Stimulated activated naive B cell treated with anti-CD40 and anti-IgM and Interleukin-4, amounts not matched to agents 10 μg/mL and 1 μg/mL and 100 μg/mL, for 72 hours (primary cell): ENCODE results near the gene OMP.
A peak's percentile ranks its signal among the peaks of the same experiment; 100 is the strongest.

ENCODE experiments used
- ATAC-seq, 2 donors: fragments of 150-1000 bp; cut with Tn5 transposase; replicated peaks; 2 replicates each; pipeline ENCODE4 v1.10.0; 2021; ENCODE audit warnings: moderate library complexity in 1 of 2
- DNase-seq: peaks from one replicate; pipeline ENCODE4 v3.0.0; 2021
- H3K27ac Mint-ChIP-seq: one replicate; pipeline ENCODE4 v1.8.0; 2022; ENCODE audit warnings: mild to moderate bottlenecking, mixed read lengths
- H3K27me3 Mint-ChIP-seq, 2 donors: one replicate each; pipeline ENCODE4 v1.8.0; 2022; ENCODE audit warnings: mixed read lengths in 2 of 2
- H3K36me3 Mint-ChIP-seq, 2 donors: one replicate each; pipeline ENCODE4 v1.8.0; 2022; ENCODE audit warnings: mixed read lengths in 2 of 2, mild to moderate bottlenecking in 1 of 2
- H3K4me1 Mint-ChIP-seq, 2 donors: one replicate each; pipeline ENCODE4 v1.8.0; 2022; ENCODE audit warnings: mixed read lengths in 2 of 2, mild to moderate bottlenecking in 1 of 2
- H3K4me3 Mint-ChIP-seq, 2 donors: one replicate each; pipeline ENCODE4 v1.8.0; 2022; ENCODE audit warnings: mild to moderate bottlenecking in 2 of 2, mixed read lengths in 2 of 2, moderate library complexity in 1 of 2
- H3K9me3 Mint-ChIP-seq, 2 donors: one replicate each; pipeline ENCODE4 v1.8.0; 2022; ENCODE audit warnings: mixed read lengths in 2 of 2, mild to moderate bottlenecking in 1 of 2

Gene OMP

DNA sequence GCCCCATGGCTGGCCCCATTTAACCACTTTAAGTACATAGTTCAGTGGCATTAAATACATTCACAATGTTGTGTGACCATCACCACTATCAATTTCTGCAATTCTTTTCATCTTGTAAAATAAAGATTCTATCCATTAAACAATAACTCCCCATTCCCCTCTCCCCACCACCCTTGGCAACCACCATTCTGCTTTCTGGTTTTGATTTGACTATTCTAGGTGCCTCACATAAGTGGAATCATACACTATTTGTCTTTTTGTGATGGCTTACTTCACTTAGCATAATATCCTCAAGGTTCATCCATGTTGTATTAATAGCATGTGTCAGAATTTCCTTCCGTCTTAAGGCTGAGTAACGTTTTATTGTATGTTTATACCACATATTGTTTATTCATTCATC, 32.4 kb downstream of the OMP start:
- no peak for ATAC-seq
- H3K4me1 Mint-ChIP-seq: peaks cover 0 to 14% of the 10 kb centered on the region in 2 donors
- H3K27me3 Mint-ChIP-seq: peaks cover 22 to 32% of the 10 kb centered on the region in 2 donors
- H3K9me3 Mint-ChIP-seq: no peaks in the 10 kb centered on the region
- no peaks in the 10 kb centered on the region for H3K36me3 Mint-ChIP-seq
- H3K4me3 Mint-ChIP-seq: no peak overlapping the region
- DNase-seq: no peak
- no peak overlapping the region for H3K27ac Mint-ChIP-seq

DNA sequence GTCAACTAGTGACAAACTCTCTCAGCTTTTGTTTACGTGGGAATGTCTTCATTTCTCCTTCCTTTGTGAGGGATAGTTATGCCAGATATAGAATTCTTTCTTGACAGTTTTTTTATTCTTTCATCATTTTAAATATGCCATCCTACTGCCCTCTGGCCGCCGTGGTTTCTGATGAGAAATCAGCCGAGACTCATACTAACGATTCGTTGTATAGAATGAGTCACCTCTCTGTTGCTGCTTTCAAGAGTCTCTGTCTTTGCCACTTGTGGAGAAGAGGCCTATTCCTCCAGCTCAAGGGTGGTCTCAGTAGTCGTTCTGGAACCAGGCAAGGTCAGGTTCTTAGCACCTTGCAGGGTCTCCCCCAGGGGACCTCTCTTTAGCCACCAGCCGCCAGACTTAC, 33.4 kb downstream of the OMP start:
- Mint-ChIP-seq H3K27me3 (peaks cover 22 to 33% of the 10 kb centered on the region in 2 donors), H3K4me1 (peaks cover 0 to 15% of the 10 kb centered on the region in 2 donors), H3K36me3 (no peaks in the 10 kb centered on the region), H3K4me3 (no peak overlapping the region), H3K27ac (no peak overlapping the region), H3K9me3 (no peaks in the 10 kb centered on the region)
- ATAC-seq (no peak), DNase-seq (no peak)

DNA sequence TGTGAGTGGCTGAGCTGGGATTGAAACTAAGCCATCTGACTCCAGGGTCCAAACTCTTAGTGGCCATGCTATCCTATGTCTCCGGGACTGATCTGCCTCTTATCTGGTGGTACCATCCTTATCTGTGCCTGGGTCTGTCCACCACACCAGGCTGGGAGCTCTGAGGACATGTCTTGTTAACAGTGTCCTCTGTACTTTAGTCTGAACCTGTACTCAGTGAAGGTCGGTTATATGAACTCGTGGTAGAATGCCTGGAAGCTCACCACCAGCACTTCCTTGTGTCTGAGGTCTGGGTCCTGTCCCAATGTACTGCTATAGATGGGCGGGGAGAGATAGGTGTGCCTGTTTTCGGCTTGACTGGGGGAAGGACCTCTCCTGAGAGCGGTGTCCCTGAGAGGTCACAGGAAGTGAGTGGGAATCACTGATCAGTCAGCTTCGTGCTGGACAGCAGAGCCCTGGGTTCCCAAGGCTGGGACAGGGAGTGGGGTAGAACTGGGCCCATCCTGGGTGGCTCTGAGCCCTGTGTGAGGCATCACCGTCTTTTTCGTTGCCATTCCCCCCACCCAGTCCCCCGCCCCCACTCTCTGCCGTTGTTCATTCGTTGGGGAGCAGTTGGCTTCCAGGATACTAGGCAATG, 34.3 kb downstream of the OMP start:
- H3K4me3 Mint-ChIP-seq: peak overlapping the region in 1 of 2 donors; percentile 15
- H3K36me3 Mint-ChIP-seq: no peaks in the 10 kb centered on the region

DNA sequence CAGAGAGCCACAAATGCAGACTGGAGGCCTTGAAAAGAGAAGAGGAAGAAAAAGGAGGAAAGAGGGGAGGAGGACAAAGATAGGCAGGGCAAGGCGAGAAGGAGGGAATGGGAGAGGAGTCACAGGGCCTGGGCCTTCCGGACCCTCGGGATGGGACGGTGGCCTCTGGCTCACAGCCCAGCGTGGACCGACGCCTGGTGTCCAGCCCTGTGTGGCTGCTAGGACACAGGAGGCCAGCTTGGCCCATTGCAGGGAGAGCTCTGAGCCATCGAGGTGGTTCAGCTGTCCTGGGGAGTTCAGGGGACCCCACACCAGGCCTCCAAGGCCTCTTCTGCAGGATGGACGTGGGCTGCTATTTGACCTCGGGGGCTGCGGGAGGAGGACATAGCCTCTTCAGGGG, 34.8 kb downstream of the OMP start:
- Mint-ChIP-seq H3K27ac (no peak overlapping the region), H3K9me3 (no peaks in the 10 kb centered on the region), H3K4me1 (peaks cover 0 to 21% of the 10 kb centered on the region in 2 donors), H3K27me3 (peaks cover 22 to 33% of the 10 kb centered on the region in 2 donors), H3K4me3 (peak overlapping the region in 1 of 2 donors; percentile 15), H3K36me3 (no peaks in the 10 kb centered on the region)
- DNase-seq (no peak), ATAC-seq (no peak)

More for the DNA sequence above, 34.3 kb downstream of the OMP start:
- Mint-ChIP-seq H3K27ac (no peak overlapping the region), H3K9me3 (no peaks in the 10 kb centered on the region), H3K27me3 (peaks cover 22 to 33% of the 10 kb centered on the region in 2 donors), H3K4me1 (peaks cover 0 to 18% of the 10 kb centered on the region in 2 donors)
- DNase-seq (no peak), ATAC-seq (no peak)

DNA sequence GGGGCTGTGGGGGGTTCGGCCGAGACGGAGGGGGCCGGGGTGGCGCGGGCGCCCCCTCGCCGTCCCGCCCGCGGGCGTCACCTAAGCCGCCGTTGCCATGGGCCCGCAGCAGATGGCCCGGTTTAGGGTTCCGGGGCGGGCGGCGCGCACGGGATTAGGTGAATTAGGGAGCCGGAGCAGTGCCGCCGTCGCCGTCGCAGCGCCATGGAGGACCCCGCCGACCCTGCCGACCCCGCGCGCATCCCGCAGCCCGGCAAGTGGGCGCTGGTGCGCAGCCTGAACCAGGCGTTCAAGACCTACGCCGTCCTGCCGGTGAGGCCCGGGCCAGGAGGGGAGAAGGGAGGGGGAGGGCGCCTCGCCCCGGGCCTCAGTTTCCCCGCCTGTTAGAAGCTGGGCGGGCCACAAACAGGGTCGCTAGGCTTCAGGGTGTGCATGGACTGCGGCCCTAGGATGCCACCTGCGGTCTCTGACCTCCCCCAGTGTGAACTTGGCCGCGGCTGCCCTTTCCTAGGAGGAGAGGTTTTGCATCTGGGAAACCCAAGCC, 35.5 kb downstream of the OMP start:
- H3K4me3 Mint-ChIP-seq: no peak overlapping the region
- peaks cover 22 to 33% of the 10 kb centered on the region in 2 donors for H3K27me3 Mint-ChIP-seq
- ATAC-seq: no peak
- peaks cover 0 to 21% of the 10 kb centered on the region in 2 donors for H3K4me1 Mint-ChIP-seq
- no peaks in the 10 kb centered on the region for H3K9me3 Mint-ChIP-seq
- peak overlapping the region; percentile 33 for H3K27ac Mint-ChIP-seq
- no peak for DNase-seq
- no peaks in the 10 kb centered on the region for H3K36me3 Mint-ChIP-seq

DNA sequence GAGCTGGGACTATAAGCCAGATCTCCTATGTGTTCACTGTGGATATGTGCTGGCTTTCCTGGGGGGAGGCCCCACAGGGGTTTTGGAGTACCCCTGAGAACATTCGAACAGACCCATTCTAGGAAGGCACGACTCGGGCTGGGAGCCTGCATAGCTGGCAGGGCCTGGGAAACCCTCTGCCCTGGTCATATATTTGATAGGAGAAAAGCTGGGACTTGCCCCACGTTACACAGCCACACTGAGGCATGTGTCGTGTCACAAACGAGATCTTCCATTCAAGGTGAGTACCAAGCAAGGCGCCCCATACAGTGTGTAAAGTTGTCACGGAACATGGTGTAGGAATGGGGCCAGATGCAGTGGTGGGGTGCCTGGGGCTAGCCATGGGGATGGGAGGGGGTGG, 36.6 kb downstream of the OMP start:
- Mint-ChIP-seq H3K27me3 (peaks cover 22 to 33% of the 10 kb centered on the region in 2 donors), H3K4me1 (peaks cover 0 to 21% of the 10 kb centered on the region in 2 donors), H3K27ac (no peak overlapping the region), H3K4me3 (no peak overlapping the region), H3K36me3 (no peaks in the 10 kb centered on the region), H3K9me3 (no peaks in the 10 kb centered on the region)
- ATAC-seq (no peak), DNase-seq (no peak)

DNA sequence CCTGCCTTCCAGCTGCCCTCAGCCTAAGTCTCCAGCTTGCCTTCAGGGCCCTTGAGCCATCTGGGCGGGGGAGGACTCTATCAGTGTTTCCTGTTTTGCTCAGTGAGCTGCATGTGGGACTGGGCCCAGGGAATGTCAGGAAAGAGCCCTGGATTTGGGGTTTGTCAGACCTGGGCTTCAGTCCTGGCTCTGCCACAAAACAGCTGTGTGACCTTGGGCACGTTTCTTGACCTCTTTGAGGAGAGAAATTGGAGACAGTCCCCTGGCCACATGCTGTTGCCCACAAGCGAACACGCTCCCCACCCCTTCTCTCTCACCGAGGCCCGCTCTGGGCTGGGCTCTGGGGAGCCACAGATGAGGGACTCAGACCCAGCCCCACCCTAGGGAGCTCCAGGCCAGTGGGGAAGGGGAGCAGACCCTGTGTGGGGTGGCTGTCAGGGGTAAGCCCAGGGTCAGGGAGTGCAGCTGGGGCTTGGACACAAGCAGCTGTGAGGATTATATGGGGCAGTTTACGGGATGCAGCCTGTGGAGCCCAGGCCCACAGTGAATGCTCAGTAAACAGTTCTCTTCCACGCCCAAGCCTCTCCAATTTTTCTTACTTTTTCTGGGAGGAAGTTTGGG, 37.7 kb downstream of the OMP start:
- no peak for ATAC-seq
- peaks cover 0 to 21% of the 10 kb centered on the region in 2 donors for H3K4me1 Mint-ChIP-seq
- peaks cover 22 to 33% of the 10 kb centered on the region in 2 donors for H3K27me3 Mint-ChIP-seq

DNA sequence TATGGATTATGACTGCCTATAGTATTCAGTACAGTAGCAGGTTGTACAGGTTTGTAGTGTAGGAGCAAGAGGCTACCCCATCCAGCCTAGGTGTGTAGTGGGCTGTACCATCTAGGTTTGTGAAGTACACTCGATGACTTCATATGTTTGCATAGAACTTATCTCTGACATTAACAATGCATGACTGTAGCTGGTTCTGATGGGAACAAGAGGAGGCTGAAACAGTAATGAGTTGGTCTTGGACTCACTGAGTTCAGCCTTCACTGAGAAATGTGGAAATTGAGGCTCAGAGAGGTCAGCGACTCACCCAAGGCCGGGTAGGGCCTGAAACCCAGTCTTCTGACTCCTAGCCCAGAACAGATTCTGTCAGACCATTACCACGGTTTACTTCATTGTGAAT, 38.4 kb downstream of the OMP start:
- no peak overlapping the region for H3K4me3 Mint-ChIP-seq
- peaks cover 0 to 21% of the 10 kb centered on the region in 2 donors for H3K4me1 Mint-ChIP-seq
- H3K9me3 Mint-ChIP-seq: no peaks in the 10 kb centered on the region
- DNase-seq (no peak), ATAC-seq (no peak)
- H3K36me3 Mint-ChIP-seq: no peaks in the 10 kb centered on the region
- H3K27ac Mint-ChIP-seq: no peak overlapping the region
- peaks cover 25 to 31% of the 10 kb centered on the region in 2 donors for H3K27me3 Mint-ChIP-seq

More for the DNA sequence above, 37.7 kb downstream of the OMP start:
- Mint-ChIP-seq H3K9me3 (no peaks in the 10 kb centered on the region), H3K4me3 (no peak overlapping the region), H3K36me3 (no peaks in the 10 kb centered on the region), H3K27ac (no peak overlapping the region)
- DNase-seq: no peak

DNA sequence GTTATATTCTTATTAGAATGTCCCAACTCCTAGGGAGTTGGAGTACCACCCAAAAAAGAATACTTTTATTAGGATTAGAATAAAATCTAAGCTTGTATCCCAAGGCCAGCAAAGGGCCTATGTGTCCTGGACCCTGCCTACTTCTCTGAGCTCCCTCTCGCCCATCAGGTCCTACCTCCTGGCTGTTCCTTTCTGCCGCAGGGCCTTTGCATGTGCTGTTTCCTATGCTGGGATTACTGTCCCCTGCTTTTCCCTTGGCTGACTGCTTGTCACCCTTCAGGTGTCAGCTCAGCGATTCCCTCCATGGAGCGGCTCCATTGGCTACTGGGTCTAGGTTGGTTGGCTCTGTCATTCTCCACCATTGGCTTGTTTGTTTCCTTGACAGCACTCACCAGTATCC, 38.8 kb downstream of the OMP start:
- H3K4me3 Mint-ChIP-seq: no peak overlapping the region
- H3K4me1 Mint-ChIP-seq: peaks cover 0 to 17% of the 10 kb centered on the region in 2 donors
- ATAC-seq (no peak), DNase-seq (no peak)
- no peaks in the 10 kb centered on the region for H3K9me3 Mint-ChIP-seq
- H3K36me3 Mint-ChIP-seq: no peaks in the 10 kb centered on the region
- H3K27ac Mint-ChIP-seq: no peak overlapping the region
- H3K27me3 Mint-ChIP-seq: peaks cover 25 to 32% of the 10 kb centered on the region in 2 donors

DNA sequence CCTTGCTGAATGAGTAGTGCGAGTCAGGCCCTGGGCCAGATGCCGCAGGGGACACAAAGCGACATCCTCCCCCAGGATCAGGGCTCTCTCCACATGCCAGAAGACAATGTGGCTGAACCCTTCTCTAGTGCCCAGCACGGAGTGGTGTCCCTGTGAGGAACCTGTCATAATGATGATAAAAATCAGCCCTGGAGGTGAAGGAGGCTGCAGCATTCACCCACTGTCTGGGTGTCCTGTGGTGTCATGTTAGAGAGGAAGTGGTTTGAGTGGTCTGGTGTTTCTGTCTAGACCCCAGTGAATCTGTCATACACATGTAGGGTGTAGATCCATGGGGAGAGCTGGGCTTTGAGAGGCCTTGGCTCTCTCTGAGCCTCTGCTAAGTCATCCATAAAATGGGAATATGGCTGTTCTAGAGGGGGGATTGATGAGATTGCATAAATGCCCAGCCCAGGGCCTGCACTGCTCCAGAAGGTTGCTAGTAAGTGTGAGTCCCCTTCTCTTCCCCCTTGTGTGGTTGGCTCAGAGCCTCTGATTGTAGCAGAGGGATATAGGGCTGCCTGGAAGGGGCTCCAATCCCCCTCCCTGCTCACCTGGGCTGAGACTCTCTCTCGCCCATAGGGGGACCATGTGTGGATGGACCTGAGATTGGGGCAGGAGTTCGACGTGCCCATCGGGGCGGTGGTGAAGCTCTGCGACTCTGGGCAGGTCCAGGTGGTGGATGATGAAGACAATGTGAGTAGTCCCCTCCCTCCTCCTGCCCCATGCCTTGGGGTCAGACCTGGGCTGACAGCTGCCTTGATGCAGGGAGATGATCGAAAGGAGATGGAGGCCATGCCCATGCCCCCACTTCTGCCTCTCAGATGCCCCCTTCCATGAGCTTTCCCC, 39.7 kb downstream of the OMP start:
- no peak for DNase-seq
- peak; percentile 78 to 80 for ATAC-seq
- Mint-ChIP-seq H3K27ac (no peak overlapping the region), H3K27me3 (peaks cover 22 to 24% of the 10 kb centered on the region in 2 donors), H3K36me3 (no peaks in the 10 kb centered on the region), H3K4me3 (no peak overlapping the region), H3K9me3 (no peaks in the 10 kb centered on the region), H3K4me1 (peaks cover 4 to 15% of the 10 kb centered on the region in 2 donors)

DNA sequence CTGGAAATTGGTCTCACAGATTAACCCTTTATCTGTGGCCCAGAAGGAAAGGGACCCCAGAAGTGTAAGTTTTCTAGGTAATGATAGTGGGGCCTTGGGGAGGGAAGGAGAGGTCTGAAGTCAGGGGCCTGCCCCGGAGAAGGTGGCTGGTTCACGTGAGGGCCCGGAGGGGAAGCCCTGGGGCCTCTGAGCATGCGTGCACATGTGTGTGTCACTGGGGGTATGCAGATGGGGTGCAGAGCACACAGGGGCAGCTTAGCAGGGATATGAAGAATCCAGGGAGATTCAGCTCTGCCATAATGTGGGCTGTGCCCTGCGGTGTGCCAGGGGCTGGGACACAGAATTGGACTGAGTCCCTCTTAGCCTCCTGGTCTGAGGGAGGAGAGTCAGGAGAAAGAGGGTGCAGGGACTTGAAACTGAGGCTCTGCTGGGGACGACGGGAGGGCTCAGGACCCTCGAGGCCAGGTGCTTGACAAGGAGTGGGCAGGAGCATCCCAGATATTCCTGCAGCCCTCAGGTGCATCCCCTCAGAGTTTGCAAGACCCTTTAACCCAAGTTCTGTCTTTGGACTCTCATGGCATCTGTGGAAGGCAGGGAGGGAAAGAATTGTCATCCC, 40.9 kb downstream of the OMP start:
- H3K4me1 Mint-ChIP-seq: peaks cover 15 to 18% of the 10 kb centered on the region in 2 donors
- peaks cover 26 to 28% of the 10 kb centered on the region in 2 donors for H3K27me3 Mint-ChIP-seq
- no peak overlapping the region for H3K4me3 Mint-ChIP-seq

DNA sequence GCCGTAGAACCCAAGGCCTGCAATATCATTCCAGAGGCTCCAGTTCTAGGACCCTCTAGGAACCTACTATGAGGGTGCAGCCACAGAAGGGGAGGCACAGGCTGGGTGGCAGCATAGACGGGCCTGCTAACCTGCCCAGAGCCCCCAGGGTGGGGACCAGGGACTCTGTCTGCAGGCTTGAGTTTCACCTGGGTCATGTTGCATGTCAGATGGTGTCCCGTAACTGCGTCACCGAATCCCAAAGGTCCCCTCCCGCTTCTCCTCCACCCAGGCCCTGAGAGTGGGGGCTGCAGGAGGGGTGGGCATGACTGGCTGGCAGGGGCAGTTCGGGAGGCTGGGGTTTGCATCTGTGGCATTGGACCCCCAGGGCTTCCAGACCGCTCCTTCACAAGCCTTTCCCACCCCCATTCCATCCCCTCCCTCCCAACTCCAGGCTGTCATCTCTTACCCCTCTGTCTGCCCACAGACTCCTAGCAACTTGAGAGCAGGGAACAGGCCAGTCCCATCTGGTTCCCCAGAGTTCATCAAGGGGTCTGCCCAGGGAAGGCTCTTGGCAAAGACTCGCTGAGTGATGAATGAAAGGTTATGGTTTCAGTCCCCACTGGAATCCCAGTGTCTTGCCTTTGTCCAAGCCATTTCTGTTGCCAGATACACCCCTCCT, 41.7 kb downstream of the OMP start:
- no peak for DNase-seq
- H3K27me3 Mint-ChIP-seq: peaks cover 20 to 25% of the 10 kb centered on the region in 2 donors
- H3K27ac Mint-ChIP-seq: no peak overlapping the region
- H3K4me3 Mint-ChIP-seq: no peak overlapping the region
- ATAC-seq: no peak
- no peaks in the 10 kb centered on the region for H3K36me3 Mint-ChIP-seq
- peaks cover 15 to 17% of the 10 kb centered on the region in 2 donors for H3K4me1 Mint-ChIP-seq
- no peaks in the 10 kb centered on the region for H3K9me3 Mint-ChIP-seq

More for the DNA sequence above, 40.9 kb downstream of the OMP start:
- DNase-seq: no peak
- H3K9me3 Mint-ChIP-seq: no peaks in the 10 kb centered on the region
- H3K27ac Mint-ChIP-seq: no peak overlapping the region
- no peaks in the 10 kb centered on the region for H3K36me3 Mint-ChIP-seq
- ATAC-seq: no peak

DNA sequence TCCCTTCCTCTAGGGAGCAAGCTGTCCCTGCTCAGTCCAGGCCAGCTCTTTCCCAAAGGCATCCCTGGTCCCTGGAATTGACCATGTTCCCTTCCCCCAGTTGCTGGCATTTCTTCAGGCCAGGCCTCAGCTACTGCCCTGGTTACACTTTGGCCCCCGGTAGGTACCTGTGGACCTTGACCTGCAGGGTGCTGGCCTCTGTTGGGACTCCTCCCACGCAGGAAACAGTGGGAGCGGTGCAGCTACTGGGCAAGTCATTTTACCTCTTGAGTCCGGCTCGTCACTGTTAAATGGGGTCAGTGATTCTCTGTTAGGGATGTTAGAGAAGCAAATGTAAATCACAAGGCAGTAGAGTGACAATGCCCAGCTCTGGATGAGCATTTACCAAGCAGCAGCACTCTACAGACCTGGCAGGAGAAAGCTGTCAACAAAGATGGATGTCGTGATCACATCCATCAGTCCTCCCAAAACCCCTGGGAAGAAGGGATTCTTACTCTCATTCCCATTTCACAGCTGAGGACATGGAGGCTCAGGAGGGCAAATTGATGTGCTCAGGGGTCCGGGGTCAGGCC, 42.3 kb downstream of the OMP start:
- Mint-ChIP-seq H3K27me3 (peaks cover 20% of the 10 kb centered on the region in 2 donors), H3K9me3 (no peaks in the 10 kb centered on the region), H3K36me3 (no peaks in the 10 kb centered on the region), H3K27ac (no peak overlapping the region), H3K4me3 (no peak overlapping the region), H3K4me1 (peaks cover 15% of the 10 kb centered on the region in 2 donors)
- ATAC-seq (no peak), DNase-seq (no peak)
